Activated T-helper 2 cell treated with anti-CD3 and anti-CD28 coated beads, Interferon-gamma antibody, Interleukin-2, Interleukin-4, amounts not matched to agents 10 μg/mL and 5 μg/mL and 100 μg/mL, durations not matched to agents 14 hours and 24 hours and 36 hours (primary cell): ENCODE data around the gene PLCL1. TPM values are rescaled to one million over a fixed set of nuclear protein-coding genes. Genes with fewer than 3 reads are reported as not detected.

Experiments used
- DNase-seq: peaks from one replicate; pipeline ENCODE4 v3.0.0; 2021; ENCODE audit warnings: low spot score
- H3K27ac Mint-ChIP-seq: one replicate; pipeline ENCODE4 v1.8.0; 2021; ENCODE audit warnings: mixed read lengths
- H3K27me3 Mint-ChIP-seq: one replicate; pipeline ENCODE4 v1.8.0; 2021; ENCODE audit warnings: low read depth, mixed read lengths
- H3K36me3 Mint-ChIP-seq: one replicate; pipeline ENCODE4 v1.8.0; 2021; ENCODE audit warnings: low read depth, mixed read lengths
- H3K4me1 Mint-ChIP-seq: one replicate; pipeline ENCODE4 v1.8.0; 2021; ENCODE audit warnings: low read depth, mixed read lengths
- H3K4me3 Mint-ChIP-seq: one replicate; pipeline ENCODE4 v1.8.0; 2021; ENCODE audit warnings: low read depth, mild to moderate bottlenecking, moderate library complexity, mixed read lengths
- H3K9me3 Mint-ChIP-seq: one replicate; pipeline ENCODE4 v1.8.0; 2021; ENCODE audit warnings: mixed read lengths
- intact Hi-C: fragments of 100-400 bp; cut with micrococcal nuclease; formaldehyde crosslinking; loops from one replicate; pipeline ENCODE4 v1.15.1; 2023
- total RNA-seq: library from RNA; stranded (reverse); gene quantifications from 2 replicates; pipeline ENCODE4 v1.2.3, GENCODE V29; 2022

The PLCL1 gene
- 1.8 and 2.0 TPM in 2 replicates for total RNA-seq

DNA sequence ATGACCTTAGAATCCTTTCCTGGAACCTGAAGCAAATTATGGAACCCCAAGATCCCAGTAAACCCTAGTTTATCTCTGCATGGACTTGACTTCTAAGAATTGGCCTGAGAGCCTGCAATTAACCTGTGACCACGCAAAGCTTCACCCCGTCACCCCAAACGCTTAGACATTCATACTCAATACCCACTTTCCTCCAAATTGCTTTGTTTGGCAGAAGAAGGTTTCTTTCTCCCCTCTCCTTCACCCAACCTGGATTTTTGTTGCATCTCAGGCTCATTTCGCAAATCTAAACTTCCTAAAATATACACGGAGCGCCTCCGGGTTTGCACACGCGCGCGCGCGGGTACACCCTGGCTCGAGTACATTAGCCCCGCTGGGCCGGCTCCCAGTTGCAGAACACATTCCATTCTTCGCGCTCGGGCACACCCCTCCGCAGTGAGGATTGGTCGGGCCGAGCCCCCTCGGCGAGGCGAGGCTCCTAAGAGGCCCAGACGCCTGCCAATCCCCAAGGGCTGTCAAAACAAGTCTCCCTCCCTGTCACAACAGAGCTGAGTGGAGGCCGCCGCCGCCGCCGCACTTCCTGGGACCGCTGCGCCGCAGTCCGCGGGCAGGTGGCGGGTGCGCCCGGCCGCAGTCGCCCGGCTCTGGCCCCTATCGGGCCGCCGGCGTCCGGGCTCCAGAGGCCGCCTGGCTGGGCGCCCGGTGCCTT lies at the start of gene PLCL1:
Gene PLCL1 (plus strand): TSS at position 545 of the 709 bp plus-strand sequence.
- intact Hi-C loops = loop anchor here (1.0 to 5.0 kb wide), 4 partner anchors 34 to 203 kb away; no protein-coding TSS in a partner anchor
- H3K4me1 Mint-ChIP-seq = peaks cover 42% of the 10 kb centered on the region
- H3K9me3 Mint-ChIP-seq = no peaks in the 10 kb centered on the region
- peaks cover 26% of the 10 kb centered on the region for H3K27me3 Mint-ChIP-seq
- peak; percentile 90 for DNase-seq
- peak within 1 kb of the TSS; percentile 50 for H3K27ac Mint-ChIP-seq
- H3K4me3 Mint-ChIP-seq = peak within 1 kb of the TSS; percentile 92
- no peaks in the 10 kb centered on the region for H3K36me3 Mint-ChIP-seq

DNA sequence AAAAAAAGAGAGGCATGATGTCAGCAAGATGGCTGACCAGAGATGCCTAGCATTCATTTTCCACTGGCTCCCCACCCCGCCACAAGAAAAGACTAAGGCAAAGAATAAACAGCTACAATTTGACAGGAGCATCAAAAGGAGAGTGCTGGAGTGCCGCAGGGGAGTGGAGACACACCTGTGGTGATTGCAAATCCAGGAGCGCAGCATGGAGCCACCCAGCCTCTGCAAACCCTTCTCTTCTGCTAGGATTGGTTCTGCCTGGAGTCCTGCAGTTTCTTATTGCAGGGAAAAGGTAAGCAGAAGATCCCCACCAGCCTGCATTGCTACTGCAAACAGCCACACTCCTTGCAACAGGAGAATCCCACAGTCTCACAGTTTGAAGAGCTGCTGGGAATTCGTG lies 45.4 kb upstream of the PLCL1 start:
- peaks cover 19% of the 10 kb centered on the region for H3K27me3 Mint-ChIP-seq

DNA sequence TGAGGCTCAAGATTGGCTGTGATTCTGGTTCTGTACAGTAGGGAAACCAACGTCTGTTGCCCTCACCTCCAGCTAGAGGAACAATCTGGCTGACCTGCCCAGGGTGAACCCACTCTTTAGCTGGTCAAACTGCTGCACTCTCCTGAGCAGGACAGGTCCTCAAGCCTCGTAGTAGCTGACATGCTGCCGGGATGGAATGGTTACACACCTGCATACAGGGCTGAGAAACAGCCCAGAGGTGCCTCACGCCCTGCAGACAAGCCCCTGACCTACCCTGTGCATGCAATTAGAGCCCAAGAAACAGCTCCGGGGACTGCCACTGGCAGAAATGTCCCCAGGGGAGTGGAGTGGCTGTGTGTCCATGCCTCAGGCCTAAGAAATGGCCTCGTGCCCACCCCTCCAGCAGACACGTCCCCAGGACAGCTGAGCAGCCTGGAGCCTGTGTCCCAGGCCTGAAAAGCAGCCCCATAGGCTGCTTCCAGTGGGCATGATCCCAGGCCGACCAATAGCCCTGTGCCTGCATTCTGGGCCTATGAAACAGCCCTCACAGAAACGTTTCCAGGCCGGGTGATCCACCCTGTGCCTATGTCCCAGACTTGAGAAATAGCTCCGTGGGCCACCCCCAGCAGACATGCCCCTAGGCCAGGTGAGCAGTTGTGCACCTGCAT lies 44.6 kb upstream of the PLCL1 start:
- peaks cover 19% of the 10 kb centered on the region for H3K27me3 Mint-ChIP-seq
- H3K36me3 Mint-ChIP-seq = no peaks in the 10 kb centered on the region
- no peak for DNase-seq
- no peaks in the 10 kb centered on the region for H3K4me1 Mint-ChIP-seq
- intact Hi-C loops = no loop called here
- peaks cover 11% of the 10 kb centered on the region for H3K9me3 Mint-ChIP-seq
- H3K4me3 Mint-ChIP-seq = no peak overlapping the region
- H3K27ac Mint-ChIP-seq = no peak overlapping the region

More for the DNA sequence above, 45.4 kb upstream of the PLCL1 start:
- no peak for DNase-seq
- no peak overlapping the region for H3K4me3 Mint-ChIP-seq
- H3K9me3 Mint-ChIP-seq = peaks cover 11% of the 10 kb centered on the region
- intact Hi-C loops = no loop called here
- H3K4me1 Mint-ChIP-seq = no peaks in the 10 kb centered on the region
- no peak overlapping the region for H3K27ac Mint-ChIP-seq
- H3K36me3 Mint-ChIP-seq = no peaks in the 10 kb centered on the region

DNA sequence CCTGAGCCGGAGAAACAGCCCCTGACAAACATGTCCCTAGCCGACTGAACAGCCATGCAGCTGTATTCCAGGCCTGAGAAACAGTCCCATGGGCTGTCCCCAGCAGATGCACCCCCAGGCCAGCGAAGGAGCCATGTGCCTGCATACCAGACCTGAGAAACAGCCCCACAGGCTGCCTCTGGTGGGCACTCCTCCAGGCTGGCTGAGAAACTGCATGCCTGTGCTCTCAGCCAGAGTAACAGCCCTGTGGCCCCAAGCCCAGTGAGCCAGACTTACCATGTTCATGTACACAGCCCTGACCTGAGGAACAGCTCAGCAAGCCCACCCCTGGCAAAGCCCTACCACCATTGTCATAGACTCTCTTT lies 44.1 kb upstream of the PLCL1 start:
- no peak for DNase-seq
- Mint-ChIP-seq H3K27me3 (peaks cover 21% of the 10 kb centered on the region), H3K4me1 (no peaks in the 10 kb centered on the region), H3K27ac (no peak overlapping the region), H3K36me3 (no peaks in the 10 kb centered on the region), H3K9me3 (peaks cover 11% of the 10 kb centered on the region), H3K4me3 (no peak overlapping the region)
- intact Hi-C loops = no loop called here

DNA sequence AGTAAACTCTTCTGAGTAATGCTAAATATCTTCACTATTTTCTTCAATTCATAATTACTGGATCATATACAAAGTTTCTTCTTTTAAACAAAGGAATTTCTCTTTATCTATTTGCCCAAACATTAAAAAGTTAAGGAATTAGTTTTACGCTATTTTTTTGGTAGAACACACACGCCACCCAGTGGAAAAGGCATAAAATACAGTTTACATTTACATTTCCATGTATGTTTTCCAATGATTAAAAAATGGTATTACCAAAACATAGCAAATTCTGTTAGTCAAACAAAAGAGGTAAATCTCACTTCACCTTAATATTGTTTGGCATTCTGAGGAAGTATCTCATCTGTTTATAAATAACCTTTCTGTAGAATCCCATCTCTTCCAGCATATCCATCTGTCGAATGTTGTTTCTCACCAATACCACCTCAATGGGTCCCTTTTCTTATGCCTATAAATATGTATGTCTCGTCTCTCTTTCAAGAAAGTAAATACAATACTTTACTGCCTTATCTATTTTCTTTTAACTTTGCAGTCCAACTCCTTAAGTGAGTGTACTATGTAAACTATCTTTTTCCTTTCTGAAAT lies 26.5 kb upstream of the PLCL1 start:
- Mint-ChIP-seq H3K27ac (no peak overlapping the region), H3K9me3 (no peaks in the 10 kb centered on the region), H3K36me3 (no peaks in the 10 kb centered on the region), H3K27me3 (peaks cover 17% of the 10 kb centered on the region), H3K4me3 (no peak overlapping the region), H3K4me1 (peaks cover 4% of the 10 kb centered on the region)
- DNase-seq = no peak
- intact Hi-C loops = loop anchor here (1.0 to 10.0 kb wide), 4 partner anchors 71 to 387 kb away; partner anchors contain the start of gene MOB4

DNA sequence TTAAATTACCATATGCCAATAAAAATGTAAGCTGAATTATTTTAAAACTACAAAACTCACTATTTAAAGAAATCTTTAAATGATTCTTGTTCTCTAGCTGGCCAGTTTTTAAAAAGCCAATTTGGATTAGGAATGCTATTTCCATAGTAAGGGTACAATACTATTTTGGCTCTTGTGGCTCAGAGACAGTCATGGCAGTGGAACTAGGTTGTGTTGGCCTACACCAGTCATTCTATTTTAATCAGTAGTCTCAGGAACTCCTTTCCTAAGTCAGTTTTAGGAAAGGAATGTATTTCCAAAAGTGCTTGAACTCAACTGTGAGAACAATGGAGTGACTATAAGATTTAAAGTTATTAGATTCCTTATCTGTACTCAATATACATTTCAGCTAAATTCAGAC lies 25.1 kb upstream of the PLCL1 start:
- H3K4me1 Mint-ChIP-seq = peaks cover 4% of the 10 kb centered on the region
- H3K4me3 Mint-ChIP-seq = no peak overlapping the region
- intact Hi-C loops = loop anchor here (5.0 to 10.0 kb wide), 2 partner anchors 264 to 347 kb away; partner anchors contain the start of gene MOB4
- peaks cover 21% of the 10 kb centered on the region for H3K27me3 Mint-ChIP-seq
- no peaks in the 10 kb centered on the region for H3K36me3 Mint-ChIP-seq
- no peaks in the 10 kb centered on the region for H3K9me3 Mint-ChIP-seq
- DNase-seq = no peak
- no peak overlapping the region for H3K27ac Mint-ChIP-seq

DNA sequence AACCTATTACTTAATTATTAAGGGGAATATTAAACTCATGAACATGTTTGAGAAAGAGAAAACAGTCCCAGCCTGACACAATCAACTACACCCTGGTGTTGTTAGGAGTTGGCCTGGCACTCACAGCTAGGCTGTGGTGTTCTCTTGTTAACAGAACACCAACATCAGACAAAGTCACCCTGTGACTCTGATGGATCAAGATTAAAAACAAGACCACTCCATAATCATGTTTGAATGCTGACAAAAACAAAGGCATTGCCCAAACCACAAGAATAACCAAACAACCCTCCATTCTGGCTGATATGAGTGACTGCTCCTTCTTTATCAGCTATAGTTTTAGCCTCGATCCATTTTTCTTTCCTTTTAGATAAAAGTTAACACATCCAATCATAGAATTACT lies 22.3 kb upstream of the PLCL1 start:
- intact Hi-C loops = no loop called here
- Mint-ChIP-seq H3K9me3 (no peaks in the 10 kb centered on the region), H3K27me3 (peaks cover 19% of the 10 kb centered on the region), H3K36me3 (no peaks in the 10 kb centered on the region), H3K4me1 (peaks cover 7% of the 10 kb centered on the region), H3K27ac (no peak overlapping the region), H3K4me3 (no peak overlapping the region)
- no peak for DNase-seq

DNA sequence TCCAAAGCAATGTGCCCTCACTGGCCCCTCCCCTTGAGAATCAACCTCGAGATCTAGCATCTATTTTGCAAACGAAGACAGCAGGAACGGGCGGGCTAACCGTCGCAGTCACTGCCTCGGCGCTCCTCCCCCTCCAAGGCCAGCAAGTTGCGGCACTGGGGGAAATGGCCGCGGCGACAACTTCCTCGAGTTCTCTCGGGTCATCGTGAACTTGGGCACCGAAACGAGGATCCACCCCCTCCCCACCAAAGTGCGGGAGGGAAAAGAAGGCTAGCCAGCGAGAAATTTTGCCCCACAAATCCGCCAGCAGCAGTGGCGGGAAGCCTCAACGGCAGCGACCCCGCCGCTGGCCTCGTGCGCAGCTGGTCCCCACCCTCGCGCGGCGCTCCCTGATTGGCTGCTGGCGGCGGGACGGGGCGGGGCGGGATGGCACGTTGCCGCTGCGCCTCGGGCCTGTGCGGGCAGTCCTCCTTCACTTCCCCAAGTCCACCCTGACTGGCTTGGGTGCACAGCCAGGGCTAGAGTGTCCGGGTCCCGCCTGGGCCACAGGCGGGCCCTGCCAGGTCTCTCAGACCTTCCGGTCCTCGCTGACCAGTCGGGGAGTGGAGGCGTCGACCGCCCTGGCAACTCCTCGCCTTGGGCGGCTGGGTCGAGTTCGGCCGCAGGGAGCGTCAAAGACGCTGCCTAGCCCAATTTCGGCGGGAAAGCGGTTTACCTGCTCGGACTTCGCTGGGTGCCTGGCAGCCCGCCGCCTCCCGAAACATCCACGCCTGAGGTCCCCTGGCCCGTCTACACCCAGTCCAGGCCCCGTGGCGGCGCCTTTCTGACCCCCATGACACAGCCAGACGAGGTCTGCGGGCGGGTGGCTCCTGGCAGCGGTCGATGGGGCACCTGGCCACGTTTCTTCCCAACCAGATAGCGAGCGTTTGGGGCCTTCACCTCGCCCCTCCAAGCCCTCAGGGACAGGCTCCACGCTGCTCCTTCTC lies 19.1 kb upstream of the PLCL1 start, which contains the start of gene BOLL:
Gene BOLL (minus strand): TSS at position 364 of the 986 bp plus-strand sequence. CDS start 3,469 bp downstream, outside the sequence.
- Mint-ChIP-seq H3K4me1 (peaks cover 7% of the 10 kb centered on the region), H3K36me3 (no peaks in the 10 kb centered on the region), H3K9me3 (no peaks in the 10 kb centered on the region), H3K27me3 (peaks cover 37% of the 10 kb centered on the region), H3K4me3 (peak within 1 kb of the TSS; percentile 74), H3K27ac (no peak within 1 kb of the TSS)
- DNase-seq = no peak
- intact Hi-C loops = no loop called here

DNA sequence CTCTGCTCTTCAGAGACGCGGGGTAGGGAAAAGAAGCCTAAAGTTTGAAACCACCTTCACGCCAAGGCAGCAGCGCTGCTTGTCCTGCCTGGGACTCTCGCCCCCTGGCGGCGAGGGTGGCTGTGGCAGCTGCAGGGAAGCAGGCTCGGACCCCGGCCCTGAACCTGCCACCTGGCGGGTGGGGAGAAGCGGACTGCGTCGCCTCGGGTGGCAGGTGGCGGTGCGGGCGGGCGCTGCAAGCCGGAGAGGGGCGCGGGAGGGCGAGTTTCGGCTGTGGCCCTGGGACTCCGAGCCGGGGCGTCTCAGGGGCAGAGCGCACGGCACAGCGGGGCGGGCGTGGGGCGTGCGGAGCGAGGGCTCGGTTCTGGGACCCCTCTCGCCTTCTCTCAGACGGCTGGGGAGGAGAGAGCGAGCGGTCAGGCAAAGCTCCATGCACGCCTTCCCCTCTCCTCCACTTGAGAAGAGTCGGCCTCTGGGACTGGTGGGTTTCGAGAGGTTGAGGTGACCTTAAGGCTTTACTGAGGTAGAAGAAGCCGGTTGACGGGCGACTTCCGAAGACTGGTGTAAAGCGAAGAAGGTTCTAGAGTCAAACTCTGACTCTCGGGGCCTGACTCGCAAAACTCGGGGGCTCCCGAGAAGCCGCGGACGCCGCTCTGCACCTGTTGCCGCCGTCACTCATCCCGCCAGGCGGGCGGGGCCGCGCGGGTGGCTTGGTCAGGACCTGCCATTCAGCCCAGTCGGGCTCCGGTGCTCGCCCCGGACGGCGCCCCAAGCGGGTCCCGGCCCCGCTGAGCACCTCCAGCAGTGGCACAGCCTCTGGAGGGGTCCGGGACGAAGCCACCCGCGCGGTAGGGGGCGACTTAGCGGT lies 18.1 kb upstream of the PLCL1 start:
- peak overlapping the region; percentile 74 for H3K4me3 Mint-ChIP-seq
- H3K27ac Mint-ChIP-seq = no peak overlapping the region
- peak; percentile 56 for DNase-seq
- peaks cover 7% of the 10 kb centered on the region for H3K4me1 Mint-ChIP-seq
- intact Hi-C loops = no loop called here
- no peaks in the 10 kb centered on the region for H3K9me3 Mint-ChIP-seq
- H3K36me3 Mint-ChIP-seq = no peaks in the 10 kb centered on the region
- peaks cover 43% of the 10 kb centered on the region for H3K27me3 Mint-ChIP-seq

DNA sequence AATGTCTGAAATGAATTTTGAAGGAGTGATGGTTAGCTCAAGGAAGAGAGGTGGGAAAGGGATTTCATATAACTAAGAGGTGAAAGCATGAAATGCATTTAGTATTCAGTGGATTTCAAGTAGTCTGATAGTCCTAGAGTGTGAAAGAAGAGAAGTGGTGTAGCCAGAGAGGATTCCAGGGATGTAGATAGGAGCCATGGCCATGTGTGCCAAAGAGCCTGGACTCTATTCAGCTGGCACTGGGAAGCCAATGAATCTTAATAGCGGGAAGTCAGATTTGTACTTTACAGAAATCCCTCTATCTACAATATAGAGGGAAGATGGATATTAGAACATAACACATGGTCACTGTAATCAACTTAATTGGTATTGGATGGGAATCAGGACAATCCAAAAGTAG lies 10.9 kb upstream of the PLCL1 start:
- no peaks in the 10 kb centered on the region for H3K9me3 Mint-ChIP-seq
- no peaks in the 10 kb centered on the region for H3K4me1 Mint-ChIP-seq
- no peak overlapping the region for H3K4me3 Mint-ChIP-seq
- peaks cover 37% of the 10 kb centered on the region for H3K27me3 Mint-ChIP-seq
- H3K27ac Mint-ChIP-seq = no peak overlapping the region
- DNase-seq = no peak
- no peaks in the 10 kb centered on the region for H3K36me3 Mint-ChIP-seq
- intact Hi-C loops = no loop called here

DNA sequence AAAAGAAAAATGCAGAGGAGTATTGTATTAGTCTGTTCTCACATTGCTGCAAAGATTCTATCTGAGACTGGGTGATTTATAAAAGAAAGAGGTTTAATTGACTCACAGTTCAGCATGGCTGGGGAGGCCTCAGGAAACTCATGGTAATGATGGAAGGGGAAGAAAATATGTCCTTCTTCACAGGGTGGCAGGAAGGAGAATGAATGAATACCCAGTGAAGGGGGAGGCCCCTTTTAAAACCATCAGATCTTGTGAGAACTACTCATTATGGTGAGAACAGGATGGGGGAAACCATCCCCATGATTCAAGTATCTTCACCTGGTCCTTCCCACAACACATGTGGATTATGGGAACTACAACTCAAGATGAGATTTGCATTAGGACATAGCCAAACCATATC lies 9.1 kb upstream of the PLCL1 start:
- intact Hi-C loops = no loop called here
- Mint-ChIP-seq H3K9me3 (no peaks in the 10 kb centered on the region), H3K27me3 (peaks cover 36% of the 10 kb centered on the region), H3K36me3 (no peaks in the 10 kb centered on the region), H3K4me1 (no peaks in the 10 kb centered on the region), H3K27ac (no peak overlapping the region), H3K4me3 (no peak overlapping the region)
- DNase-seq = no peak
